ENCODE results near the gene BECN2.
"Not testable (repeated sequence)": the region's sequence is repeated elsewhere in the genome, so short reads cannot be mapped to it uniquely, and the experiment has no call there.

BECN2 gene

DNA sequence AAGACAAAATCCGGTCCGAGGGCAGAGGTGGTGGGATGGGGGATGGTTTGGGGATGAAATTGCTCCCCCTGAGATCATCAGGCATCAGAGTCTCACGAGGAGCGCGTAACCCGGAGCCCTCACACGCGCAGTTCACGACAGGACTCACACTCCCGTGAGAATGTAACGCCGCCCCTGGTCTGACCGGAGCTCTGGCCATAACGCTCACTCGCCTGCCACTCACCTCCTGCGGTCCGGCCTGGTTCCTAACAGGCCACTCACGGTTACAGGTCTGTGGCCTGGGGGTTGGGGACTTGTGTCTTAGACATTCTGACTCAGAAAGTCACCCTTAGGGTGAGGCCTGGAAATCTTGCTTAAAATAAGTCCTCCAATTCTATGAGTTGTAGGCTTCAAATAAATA is 21.5 kb downstream of the BECN2 start:
- DNase-seq = no peak

DNA sequence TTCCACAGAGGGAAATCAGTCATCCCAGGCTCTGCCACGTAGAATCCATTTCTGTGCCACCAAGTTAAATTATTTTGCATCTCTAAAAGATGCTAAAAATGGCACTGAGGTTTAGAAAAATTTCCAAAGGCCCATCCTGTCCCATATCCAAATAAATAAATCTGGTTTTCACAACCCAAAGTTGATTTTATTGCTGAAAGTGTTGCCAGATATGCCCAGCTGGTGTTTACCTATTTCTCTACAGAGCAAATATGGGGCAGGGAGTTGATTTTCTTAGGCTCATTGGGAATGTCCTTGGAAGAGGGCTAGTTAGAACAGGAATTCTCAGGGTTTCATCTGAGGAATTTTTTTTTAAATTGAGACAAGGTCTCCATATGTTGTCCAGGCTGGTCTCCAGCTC is 22.4 kb downstream of the BECN2 start:
- DNase-seq = peak in 2 of 58 donors; percentile 10 to 31

DNA sequence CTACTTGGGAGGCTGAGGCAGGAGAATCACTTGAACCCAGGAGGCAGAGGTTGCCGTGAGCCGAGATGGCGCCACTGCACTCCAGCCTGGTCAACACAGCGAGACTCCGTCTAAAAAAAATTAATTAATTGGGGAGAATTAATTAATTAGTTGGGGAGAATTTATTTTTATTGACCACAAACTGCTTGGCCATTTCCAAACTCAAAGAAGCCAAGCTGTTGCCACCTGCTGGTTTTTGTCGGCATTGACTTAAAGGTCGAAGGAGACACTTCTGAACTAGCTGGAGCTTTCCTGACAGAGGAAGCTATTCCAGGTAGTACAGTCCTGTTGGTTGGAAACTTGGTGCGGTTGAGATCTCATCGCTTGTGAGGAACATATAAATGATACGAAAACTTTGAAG is 28.2 kb downstream of the BECN2 start:
- DNase-seq = peak in 5 of 58 donors; percentile 0 to 9 (median 2)

DNA sequence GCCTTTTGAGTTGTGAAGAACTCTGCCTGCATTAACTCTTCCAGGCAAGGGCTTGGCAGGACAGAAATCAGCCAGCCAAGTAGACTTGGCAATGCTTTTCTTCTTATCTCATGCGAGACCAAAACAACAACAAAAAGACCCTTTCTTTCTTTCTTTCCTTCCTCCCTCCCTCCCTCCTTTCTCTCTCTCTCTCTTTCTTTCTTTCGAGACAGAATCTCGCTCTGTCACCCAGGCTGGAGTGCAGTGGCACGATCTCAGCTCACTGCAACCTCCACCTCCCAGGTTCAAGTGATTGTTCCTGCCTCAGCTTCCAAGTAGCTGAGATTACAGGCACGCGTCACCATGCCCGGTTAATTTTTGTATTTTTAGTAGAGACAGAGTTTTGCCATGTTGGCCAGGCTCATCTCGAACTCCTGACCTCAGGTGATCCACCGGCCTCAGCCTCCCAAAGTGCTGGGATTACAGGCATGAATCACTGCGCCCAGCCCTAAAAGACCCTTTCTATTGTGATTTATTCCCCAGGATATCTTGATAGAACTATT is 30.9 kb downstream of the BECN2 start:
- DNase-seq = not testable (repeated sequence)

DNA sequence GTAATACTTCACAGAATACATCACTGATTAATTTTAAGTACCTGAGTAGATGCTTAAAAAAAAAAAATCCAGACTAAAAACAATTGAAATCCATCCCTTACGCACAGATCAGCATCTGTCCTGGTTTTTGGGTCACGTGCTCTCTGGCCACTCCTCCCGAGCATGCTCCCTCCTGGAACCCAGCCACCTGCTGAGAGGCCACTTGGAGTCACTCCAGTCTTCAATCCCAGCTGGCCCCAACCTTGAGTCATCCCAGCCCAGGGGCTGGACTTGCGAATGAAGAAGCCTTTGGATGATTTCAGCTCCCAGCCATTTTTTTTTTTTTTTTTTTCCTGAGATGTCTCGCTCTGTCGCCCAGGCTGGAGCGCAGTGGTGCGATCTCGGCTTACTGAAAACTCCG is 32.5 kb downstream of the BECN2 start:
- DNase-seq = peak in 32 of 58 donors; percentile 1 to 87 (median 22)

DNA sequence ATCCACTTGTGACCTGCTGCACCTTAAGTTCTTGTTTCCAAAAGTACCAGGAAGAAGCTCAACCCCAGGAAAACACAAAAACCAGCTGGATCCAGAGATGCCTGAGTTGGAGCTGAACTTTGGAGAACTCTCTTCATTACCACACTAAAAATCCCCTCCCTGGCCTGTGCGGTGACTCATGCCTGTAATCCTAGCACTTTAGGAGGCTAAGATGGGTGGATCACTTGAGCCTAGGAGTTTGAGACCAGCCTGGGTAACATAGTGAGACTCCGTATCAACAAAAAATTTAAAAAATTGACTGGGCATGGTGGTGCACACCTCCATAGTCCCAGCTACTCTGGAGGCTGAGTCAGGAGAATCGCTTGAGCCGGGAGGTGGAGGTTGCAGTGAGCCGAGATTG is 35.2 kb downstream of the BECN2 start:
- DNase-seq = no peak

DNA sequence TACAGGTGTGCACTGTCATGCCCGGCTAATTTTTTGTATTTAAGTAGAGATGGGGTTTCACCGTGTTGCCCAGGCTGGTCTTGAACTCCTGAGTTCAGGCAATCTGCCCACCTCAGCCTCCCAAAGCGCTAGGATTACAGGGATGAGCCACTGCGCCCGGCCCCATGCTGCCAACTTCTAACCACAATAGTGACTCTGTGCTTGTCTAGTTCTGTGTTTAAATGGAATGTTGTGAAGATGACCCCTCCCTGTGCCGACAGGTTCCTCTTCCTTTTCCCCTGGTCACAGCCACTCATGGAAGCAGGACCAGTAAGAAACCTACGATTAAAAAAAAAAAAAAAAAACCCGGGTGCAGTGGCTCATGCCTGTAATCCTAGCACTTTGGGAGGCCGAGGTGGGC is 36.6 kb downstream of the BECN2 start:
- DNase-seq = no peak

DNA sequence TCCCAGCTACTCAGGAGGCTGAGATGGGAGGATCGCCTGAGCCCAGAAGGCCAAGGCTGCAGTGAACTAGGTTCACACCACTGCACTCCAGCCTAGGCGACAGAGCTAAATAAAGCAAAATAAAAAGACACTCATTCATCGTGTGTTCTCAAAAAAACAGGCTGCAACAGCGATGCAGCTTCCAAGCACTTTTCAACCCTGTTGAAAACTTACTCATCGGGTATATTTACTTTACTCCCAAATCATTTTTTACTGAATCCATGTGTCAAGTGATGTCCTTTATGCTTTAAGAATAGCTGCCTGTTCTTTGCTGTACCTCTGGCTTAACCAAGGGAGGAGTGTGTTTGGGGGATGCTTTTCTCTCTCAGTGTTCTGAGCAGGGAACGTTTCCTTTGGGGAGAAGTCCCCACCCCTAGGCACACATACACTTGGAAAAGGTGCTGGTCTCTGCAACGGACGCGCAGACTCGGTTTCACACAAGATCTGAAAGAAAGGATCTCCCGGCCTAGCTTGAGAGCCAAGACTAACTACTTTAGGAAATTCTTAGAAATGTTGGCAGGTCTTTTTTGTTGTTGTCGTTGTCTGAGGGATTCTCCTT is 39.9 kb downstream of the BECN2 start:
- no peak for DNase-seq

DNA sequence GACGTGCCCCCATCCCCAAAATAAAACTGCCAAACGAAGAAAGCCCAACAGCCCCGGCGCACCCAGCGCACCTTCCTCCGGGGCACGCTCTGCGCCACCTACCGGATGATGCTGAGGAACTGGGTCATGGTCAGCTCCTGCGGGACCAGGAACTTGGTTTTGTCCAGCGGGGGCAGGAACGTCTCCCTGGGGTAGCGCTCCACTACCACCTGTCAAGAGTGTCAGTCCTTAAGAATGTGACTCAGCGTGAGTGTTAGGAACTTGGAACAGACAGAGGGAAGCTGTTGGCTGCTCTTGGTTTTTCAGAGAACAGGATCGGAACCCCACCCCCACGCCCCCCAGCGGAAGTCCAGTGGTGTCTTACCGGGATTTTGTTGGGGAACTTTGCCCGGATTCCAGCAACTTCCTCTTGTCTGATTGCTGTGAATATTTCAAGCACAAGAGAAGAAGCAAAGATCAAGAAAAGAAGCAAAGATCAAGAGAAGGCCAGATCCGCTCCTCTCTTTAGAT is 40.9 kb downstream of the BECN2 start:
- peak in 42 of 58 donors; percentile 4 to 64 (median 25) for DNase-seq

DNA sequence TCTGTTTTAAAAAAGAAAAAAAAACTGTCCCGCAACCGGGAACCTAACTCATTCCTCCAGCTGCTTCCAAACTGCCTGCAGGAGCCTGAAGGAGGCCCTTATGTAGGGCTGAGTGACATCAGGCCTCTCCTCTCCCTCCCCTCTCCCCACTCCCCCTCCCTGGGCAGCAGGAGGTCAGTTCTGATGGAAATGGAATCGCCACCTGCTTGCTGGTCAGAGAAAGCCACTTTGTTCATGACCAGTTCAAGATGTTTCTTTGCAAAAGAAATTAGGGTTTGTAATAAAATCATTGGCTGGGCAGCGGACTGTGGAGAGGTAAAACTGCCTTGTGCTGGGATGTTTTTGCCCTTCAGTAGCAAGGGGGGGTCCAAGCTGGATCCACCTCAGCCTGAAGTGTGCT is 41.5 kb downstream of the BECN2 start, which contains the start of gene MAP1LC3C:
TSS of gene MAP1LC3C (minus strand) at position 73 of the 400 bp plus-strand sequence. CDS start 90 bp downstream, outside the sequence.
- no peak for DNase-seq

DNA sequence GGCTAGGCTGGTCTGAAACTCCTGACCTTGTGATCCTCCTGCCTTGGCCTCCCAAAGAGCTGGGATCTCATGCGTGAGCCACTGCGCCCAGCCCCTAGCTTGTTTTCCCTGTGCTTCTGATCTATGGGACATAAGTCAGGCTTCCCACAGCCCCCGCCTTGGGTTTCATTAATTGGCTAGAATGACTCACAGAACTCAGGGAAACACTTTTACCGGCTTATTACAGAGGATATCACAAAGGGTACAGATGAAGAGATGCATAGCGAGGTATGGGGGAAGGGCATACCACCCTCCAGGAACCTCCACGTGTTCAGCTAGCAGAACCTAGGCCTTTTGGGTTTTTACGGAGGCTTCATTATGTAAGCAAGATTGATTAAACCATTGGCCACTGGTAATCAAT is 42.9 kb downstream of the BECN2 start:
- DNase-seq = no peak

DNA sequence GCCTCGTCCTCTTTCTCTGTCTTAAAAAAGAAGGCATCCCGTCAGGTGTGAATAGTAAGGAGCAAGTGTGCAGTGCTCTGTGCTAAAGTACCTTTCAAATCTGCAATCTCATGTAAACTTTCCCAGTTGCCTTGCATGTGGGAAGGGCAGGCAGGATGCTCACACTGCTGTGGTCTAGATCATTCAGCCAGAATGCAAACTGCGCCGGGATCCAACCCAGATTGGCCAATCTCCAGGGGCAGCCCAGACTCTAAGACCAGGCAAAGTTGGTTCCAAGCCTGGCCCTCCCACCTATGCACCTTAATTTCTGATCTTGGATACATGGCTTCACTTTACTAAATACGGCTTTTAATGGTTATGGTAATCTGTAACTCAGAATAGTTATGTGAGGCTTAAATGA is 44.5 kb downstream of the BECN2 start:
- no peak for DNase-seq

DNA sequence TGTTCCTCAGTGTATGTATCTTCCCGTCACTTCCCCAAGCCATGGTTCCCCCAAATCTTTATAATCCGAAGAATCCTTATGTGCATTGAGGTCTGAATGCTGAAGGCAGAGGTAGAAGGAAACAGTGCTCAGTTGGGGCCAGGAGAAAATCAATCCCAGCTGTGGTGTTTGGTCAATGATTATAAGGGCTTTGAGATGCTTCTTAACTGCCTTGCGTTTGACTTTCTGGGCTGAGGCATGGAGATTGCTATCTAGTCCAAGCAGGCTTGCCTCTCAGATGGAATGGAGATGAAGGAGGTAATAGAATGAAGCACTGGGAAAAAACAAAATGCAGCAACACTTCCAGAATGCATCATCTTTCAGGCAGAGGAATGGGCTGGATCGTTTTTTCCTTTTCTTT is 44.9 kb downstream of the BECN2 start:
- no peak for DNase-seq

DNA sequence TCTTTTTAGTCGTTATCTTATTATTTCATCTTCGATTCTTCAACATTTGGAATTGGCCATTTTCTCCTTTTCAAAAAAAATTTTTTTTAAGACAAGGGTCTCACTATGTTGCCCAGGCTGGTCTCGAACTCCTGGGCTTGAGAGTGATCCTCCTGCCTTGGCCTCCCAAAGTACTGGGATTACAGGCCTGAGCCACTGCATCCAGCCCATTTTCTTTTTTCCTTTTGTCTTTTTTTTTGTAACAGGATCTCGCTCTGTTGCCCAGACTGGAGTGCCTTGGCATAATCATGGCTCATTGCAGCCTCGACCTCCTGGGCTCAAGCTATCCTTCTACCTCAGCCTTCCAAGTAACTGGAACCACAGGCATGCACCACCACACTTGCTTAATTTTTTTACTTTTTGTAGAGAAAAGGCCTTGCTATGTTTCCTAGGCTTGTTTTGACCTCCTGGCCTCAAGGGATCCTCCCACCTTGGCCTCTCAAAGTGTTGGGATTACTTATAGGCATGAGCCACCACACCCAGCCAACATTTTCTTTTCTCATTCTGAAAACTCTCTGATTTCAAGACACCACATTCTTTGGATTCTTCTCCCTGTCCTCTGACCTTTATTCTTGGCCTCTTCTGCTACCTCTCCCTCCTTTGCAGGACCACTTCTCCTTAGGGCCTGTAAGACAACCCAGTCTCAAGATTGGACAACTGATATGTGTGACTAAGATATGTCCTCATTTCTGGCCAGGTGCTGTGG is 47.4 kb downstream of the BECN2 start:
- DNase-seq = no peak

DNA sequence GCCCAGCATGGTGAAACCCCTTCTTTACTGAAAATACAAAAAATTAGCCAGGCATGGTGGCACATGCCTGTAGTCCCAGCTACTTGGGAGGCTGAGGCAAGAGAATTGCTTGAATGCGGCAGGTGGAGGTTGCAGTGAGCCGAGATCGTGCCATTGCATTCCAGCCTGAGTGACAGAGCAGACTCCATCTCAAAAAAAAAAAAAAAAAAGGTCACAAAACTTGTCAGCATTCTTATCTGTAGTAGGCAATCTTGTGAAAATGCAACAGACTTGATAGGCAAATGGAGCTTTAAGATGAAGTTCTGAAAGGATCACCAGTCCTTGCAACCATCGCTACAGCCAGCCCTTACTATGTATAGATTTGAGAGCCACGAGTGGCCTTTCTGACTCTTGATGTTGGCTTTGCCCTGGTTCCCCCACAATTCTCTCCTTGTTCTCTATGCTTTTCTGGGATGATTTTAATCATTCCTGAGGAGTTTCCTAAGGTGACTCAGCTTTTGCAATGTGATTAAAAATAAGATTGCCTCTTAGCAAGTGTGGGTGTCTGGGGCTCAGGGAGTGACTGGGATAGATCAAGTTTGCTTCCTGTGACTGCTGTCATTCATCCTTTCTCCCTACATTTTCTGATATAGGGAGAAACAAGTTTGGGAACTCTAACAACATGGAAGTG is 48.4 kb downstream of the BECN2 start:
- no peak for DNase-seq

DNA sequence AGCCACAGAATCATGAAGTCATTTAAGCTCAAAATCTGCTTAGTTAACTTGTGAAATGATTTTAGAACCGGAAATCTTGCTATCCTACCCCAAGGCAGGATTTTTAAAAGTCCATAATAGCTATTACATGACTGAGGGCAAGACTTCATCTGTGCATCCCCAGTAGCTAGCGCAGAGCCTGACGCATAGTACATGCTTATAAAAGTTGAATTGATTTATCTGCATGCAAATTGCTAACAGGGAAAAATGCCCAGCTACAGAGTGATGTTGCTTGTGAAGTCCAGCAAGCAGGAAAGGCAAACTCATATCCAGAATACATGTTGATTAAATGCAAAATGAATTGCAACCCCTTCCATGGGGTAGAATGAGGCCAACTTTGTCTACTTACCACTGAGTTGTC is 49.4 kb downstream of the BECN2 start:
- DNase-seq = no peak
